HAP-1 (cell line): Measurements from ENCODE around the gene TMEM253.

ENCODE experiments used
- DNase-seq, 2 experiments: peaks; one replicate each; pipeline ENCODE4 v3.0.0-alpha.2; 2016 to 2020; ENCODE audit warnings: low spot score in 2 of 2
- H3K27me3 ChIP-seq: fragments of 250-450 bp; sonication (Bioruptor Pico); 2 replicates; pipeline ENCODE4 v1.5.1; 2020; ENCODE audit warnings: low read depth, mild to moderate bottlenecking, moderate library complexity
- H3K36me3 ChIP-seq: fragments of 250-450 bp; sonication (Bioruptor Pico); replicated peaks from 2 replicates; pipeline ENCODE4 v1.5.1; 2020; ENCODE audit warnings: mild to moderate bottlenecking
- H3K4me1 ChIP-seq: fragments of 250-450 bp; sonication (Bioruptor Pico); 2 replicates; pipeline ENCODE4 v1.5.1; 2020; ENCODE audit warnings: mild to moderate bottlenecking
- H3K4me3 ChIP-seq: fragments of 250-450 bp; sonication (Bioruptor Pico); 2 replicates; pipeline ENCODE4 v1.5.1; 2020; ENCODE audit warnings: mild to moderate bottlenecking, moderate library complexity
- H3K9me3 ChIP-seq: fragments of 250-450 bp; sonication (Bioruptor Pico); 2 replicates; pipeline ENCODE4 v1.5.1; 2020; ENCODE audit warnings: mild to moderate bottlenecking, moderate library complexity
- in situ Hi-C: fragments of 300-500 bp; cut with MboI; formaldehyde crosslinking; loops from 3 replicates; pipeline ENCODE4 v1.14.3; 2020; ENCODE audit warnings: low sequenced_read_pairs, inconsistent platforms, mixed read lengths

The TMEM253 gene

DNA sequence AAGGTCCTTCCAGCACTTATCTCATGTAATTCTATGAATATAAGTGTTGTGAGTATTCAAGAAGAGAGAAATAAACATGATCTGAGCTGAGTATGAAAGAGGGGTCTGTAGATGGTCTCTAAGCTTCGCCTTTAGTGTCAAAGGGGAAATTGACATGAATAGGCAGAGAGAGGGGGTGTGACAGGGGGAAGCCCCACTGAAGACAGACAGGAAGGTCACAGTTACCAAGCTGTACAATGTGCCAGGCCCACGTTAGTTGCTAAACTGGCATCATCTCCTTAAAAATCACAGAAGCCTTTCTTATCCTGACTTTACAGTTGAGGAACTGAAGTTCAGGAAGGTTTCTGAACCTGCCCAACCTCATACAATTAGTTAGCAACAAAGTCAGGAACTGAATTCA is 23.2 kb upstream of the TMEM253 start:
- Histone ChIP-seq H3K9me3 (no peaks in the 10 kb centered on the region), H3K27me3 (no peaks in the 10 kb centered on the region), H3K36me3 (peaks cover 10% of the 10 kb centered on the region), H3K4me1 (no peaks in the 10 kb centered on the region), H3K4me3 (no peak overlapping the region)
- in situ Hi-C loops, result loop anchor here (25.0 kb wide), 1 partner anchor 740 kb away; the partner anchor contains the start of genes CCNB1IP1 and PARP2
- DNase-seq, result no peak

DNA sequence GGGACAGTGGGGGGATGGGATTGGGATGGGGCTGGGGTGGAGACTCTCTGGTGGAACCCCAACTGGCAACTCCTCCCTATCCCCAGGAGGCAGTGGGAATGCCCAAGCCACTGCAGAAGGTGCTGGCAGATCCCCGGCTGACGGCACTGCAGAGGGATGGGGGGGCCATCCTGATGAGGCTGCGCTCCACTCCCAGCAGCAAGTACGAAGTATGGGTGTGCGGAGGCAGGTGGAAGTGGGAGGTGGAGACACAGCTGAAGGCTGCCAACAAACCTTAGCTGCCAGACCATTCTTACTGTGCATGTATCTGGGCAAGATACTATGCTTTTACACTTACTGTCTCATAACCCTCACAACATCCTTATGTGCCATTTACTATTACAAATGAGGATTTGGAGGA is 22.6 kb upstream of the TMEM253 start:
- peaks cover 10% of the 10 kb centered on the region for H3K36me3 ChIP-seq

DNA sequence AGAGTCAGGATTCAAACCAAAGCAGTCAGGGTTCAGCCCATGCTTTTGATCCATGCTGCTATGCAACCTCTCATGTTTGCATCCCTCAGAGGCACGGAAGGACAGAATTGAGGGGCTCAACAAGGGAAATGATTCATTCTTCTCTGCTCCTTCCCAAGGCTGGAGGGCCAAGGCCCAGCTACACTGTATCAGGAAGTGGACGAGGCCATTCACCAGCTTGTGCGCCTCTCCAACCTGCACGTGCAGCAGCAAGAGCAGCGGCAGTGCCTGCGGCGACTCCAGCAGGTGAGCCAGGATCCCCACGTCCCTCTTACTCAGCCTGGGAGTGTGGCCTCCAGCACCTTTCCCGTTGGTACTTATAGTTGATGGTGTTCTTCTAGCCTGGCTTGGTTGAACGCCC is 22.1 kb upstream of the TMEM253 start:
- no peaks in the 10 kb centered on the region for H3K4me1 ChIP-seq
- no peaks in the 10 kb centered on the region for H3K27me3 ChIP-seq
- in situ Hi-C loops, result loop anchor here (25.0 kb wide), 1 partner anchor 741 kb away; the partner anchor contains the start of genes CCNB1IP1 and PARP2
- H3K4me3 ChIP-seq, result no peak overlapping the region
- peaks cover 10% of the 10 kb centered on the region for H3K36me3 ChIP-seq
- no peaks in the 10 kb centered on the region for H3K9me3 ChIP-seq
- DNase-seq, result no peak

More for the DNA sequence above, 22.6 kb upstream of the TMEM253 start:
- Histone ChIP-seq H3K9me3 (no peaks in the 10 kb centered on the region), H3K4me1 (no peaks in the 10 kb centered on the region), H3K4me3 (no peak overlapping the region), H3K27me3 (no peaks in the 10 kb centered on the region)
- DNase-seq, result no peak
- in situ Hi-C loops, result loop anchor here (25.0 kb wide), 1 partner anchor 741 kb away; the partner anchor contains the start of genes CCNB1IP1 and PARP2

DNA sequence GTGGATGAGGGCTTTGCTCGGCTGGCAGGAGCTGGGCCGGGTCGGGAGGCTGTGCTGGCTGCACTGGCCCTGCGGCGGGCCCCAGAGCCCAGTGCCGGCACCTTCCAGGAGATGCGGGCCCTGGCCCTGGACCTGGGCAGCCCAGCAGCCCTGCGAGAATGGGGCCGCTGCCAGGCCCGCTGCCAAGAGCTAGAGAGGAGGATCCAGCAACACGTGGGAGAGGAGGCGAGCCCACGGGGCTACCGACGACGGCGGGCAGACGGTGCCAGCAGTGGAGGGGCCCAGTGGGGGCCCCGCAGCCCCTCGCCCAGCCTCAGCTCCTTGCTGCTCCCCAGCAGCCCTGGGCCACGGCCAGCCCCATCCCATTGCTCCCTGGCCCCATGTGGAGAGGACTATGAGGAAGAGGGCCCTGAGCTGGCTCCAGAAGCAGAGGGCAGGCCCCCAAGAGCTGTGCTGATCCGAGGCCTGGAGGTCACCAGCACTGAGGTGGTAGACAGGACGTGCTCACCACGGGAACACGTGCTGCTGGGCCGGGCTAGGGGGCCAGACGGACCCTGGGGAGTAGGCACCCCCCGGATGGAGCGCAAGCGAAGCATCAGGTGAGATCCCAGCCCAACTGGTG is 19.2 kb upstream of the TMEM253 start:
- no peaks in the 10 kb centered on the region for H3K27me3 ChIP-seq
- H3K9me3 ChIP-seq, result no peaks in the 10 kb centered on the region
- H3K4me3 ChIP-seq, result no peak overlapping the region
- H3K36me3 ChIP-seq, result peaks cover 14% of the 10 kb centered on the region
- no peak for DNase-seq
- in situ Hi-C loops, result loop anchor here (25.0 kb wide), 1 partner anchor 744 kb away; the partner anchor contains the start of genes CCNB1IP1 and PARP2
- no peaks in the 10 kb centered on the region for H3K4me1 ChIP-seq

DNA sequence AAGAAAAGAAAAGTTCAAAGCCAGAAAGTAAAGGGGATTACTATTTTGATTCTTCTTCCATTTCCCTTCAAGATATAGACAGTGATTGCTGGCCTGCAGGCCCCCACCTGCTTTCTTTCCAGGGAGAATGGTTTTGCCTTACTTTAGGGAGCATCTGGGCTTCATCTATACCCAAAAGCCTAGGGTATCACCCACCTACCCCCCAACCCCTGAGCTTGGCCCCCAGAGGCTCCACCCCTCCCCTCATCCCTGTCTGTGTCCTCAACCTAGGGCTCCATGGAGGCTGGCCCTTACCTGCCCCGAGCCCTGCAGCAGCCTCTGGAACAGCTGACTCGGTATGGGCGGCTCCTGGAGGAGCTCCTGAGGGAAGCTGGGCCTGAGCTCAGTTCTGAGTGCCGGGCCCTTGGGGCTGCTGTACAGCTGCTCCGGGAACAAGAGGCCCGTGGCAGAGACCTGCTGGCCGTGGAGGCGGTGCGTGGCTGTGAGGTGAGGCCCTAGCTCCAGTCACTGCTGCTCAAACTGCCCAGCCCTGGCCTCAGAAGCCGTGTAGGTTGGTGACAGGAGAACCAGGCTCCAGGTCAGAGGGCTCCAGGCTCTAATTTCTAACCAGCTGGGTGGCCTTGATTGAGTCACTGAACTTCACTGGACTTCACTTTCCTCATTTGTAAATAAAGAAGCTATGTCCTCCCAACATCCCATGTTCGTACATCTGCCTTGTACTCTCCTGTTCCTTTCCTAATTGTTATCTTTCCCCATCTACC is 17.1 kb upstream of the TMEM253 start:
- H3K27me3 ChIP-seq, result no peaks in the 10 kb centered on the region
- no peak for DNase-seq
- H3K9me3 ChIP-seq, result no peaks in the 10 kb centered on the region
- H3K4me1 ChIP-seq, result no peaks in the 10 kb centered on the region
- H3K4me3 ChIP-seq, result no peak overlapping the region
- peaks cover 15% of the 10 kb centered on the region for H3K36me3 ChIP-seq
- in situ Hi-C loops, result loop anchor here (25.0 kb wide), 1 partner anchor 746 kb away; the partner anchor contains the start of genes CCNB1IP1 and PARP2

DNA sequence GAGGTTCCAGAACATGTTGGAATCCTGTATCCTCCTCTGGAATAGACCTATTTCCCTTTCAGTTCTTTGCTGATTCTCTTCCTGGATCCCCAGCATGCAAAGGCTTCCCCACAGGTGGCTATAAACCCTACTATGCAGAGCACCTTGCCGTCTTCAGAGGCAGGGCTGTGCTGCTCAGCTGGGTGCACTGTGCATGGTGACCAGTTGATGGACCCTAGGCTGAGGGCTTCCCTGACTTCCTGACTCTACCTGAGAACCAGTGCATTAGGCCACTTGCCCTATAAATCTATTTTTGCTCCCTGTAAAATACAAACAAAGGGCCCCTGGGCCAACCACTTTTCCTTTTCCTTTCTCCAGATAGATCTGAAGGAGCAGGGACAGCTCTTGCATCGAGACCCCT is 16.5 kb upstream of the TMEM253 start:
- Histone ChIP-seq H3K9me3 (no peaks in the 10 kb centered on the region), H3K36me3 (peaks cover 19% of the 10 kb centered on the region)
- in situ Hi-C loops, result loop anchor here (25.0 kb wide), 1 partner anchor 747 kb away; the partner anchor contains the start of genes CCNB1IP1 and PARP2

DNA sequence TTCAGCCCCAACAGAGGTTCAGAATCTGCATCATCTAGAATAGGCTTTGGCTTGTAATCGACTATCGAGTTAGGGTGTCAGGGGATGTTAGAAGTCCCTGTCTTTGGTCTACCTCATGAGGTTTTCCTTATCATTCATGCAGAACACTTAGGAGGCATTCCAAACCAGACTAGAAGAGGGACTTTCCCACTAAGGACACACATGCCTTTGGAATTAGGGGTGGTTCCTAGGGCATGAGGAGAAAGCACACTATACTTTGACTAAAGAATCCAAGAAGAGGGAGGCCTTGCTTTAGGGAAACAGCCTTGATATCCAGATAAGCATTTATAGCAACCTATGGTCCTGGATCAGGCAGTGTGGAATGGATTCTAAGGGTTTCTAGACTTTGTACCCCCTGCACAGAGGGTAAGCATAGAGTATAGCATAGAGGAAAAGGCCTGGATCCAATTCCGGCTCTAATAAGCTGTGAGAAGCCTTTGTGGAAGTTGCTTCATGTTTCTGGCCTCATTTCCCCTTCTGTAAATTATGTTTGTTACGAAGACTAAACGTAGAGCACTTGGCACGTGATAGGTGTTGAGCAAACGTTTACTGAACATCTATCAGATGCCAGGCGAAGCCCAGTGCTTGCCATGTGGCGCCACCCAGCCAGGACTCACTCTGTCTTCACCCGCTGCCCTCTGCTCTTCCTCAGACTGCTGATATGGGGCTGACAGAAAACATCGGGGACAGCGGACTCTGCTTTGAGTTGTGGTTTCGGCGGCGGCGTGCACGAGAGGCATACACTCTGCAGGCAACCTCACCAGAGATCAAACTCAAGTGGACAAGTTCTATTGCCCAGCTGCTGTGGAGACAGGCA is 15.6 kb upstream of the TMEM253 start:
- no peaks in the 10 kb centered on the region for H3K4me1 ChIP-seq
- H3K4me3 ChIP-seq, result no peak overlapping the region
- peaks cover 24% of the 10 kb centered on the region for H3K36me3 ChIP-seq
- H3K9me3 ChIP-seq, result no peaks in the 10 kb centered on the region
- no peaks in the 10 kb centered on the region for H3K27me3 ChIP-seq
- DNase-seq, result no peak
- in situ Hi-C loops, result loop anchor here (25.0 kb wide), 1 partner anchor 748 kb away; the partner anchor contains the start of genes CCNB1IP1 and PARP2

More for the DNA sequence above, 16.5 kb upstream of the TMEM253 start:
- Histone ChIP-seq H3K27me3 (no peaks in the 10 kb centered on the region), H3K4me3 (no peak overlapping the region), H3K4me1 (no peaks in the 10 kb centered on the region)
- DNase-seq, result no peak

DNA sequence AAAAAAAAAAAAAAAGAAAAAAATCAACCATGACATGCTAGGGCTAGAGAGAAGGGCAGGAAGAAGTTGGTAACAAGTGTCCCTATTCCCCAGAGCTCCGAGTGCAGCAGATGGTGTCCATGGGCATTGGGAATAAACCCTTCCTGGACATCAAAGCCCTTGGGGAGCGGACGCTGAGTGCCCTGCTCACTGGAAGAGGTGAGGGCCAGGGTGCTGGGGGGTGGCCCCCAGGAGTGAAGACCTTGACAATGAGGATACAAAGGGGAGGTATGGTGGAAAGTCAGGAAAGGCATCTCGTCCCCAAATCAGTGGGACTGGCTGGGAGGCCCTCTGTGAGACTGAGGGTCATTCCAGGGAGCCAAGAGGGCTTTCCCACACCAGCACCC is 14.0 kb upstream of the TMEM253 start:
- no peak overlapping the region for H3K4me3 ChIP-seq
- H3K4me1 ChIP-seq, result no peaks in the 10 kb centered on the region
- H3K9me3 ChIP-seq, result no peaks in the 10 kb centered on the region
- H3K27me3 ChIP-seq, result no peaks in the 10 kb centered on the region
- H3K36me3 ChIP-seq, result peaks cover 41% of the 10 kb centered on the region
- no peak for DNase-seq
- in situ Hi-C loops, result loop anchor here (25.0 kb wide), 1 partner anchor 750 kb away; the partner anchor contains the start of genes CCNB1IP1 and PARP2

DNA sequence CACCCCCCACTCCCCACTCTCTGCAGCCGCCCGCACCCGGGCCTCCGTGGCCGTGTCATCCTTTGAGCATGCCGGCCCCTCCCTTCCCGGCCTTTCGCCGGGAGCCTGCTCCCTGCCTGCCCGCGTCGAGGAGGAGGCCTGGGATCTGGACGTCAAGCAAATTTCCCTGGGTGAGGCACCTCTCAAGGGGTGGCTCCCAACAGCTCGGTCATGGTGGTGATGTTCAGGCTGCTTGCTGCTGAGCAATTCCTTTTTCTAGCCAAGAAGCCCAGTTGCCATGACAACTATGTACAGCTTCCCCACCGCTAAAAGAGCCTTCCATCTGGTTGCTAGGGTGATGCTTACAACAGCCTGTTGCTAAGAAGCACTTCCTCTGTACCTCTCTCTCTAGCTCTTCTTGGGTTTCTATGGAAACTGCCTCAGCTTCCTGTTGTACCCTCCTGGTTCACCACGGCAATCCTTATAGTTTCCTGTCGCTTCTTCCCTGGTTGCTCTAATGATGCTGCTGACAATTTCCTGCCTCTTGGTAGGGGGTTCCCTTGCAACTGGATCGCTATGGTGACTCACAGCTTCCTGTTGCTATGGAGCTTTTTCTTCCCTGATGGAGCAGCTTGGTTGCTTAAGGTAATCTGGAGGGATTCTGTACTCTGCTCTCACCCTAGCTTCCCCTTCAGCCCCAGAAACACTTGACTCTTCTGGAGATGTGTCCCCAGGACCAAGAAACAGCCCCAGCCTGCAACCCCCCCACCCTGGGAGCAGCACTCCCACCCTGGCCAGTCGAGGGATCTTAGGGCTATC is 13.4 kb upstream of the TMEM253 start:
- Histone ChIP-seq H3K36me3 (peaks cover 47% of the 10 kb centered on the region), H3K27me3 (no peaks in the 10 kb centered on the region), H3K4me3 (no peak overlapping the region), H3K9me3 (no peaks in the 10 kb centered on the region), H3K4me1 (no peaks in the 10 kb centered on the region)
- in situ Hi-C loops, result loop anchor here (25.0 kb wide), 1 partner anchor 750 kb away; the partner anchor contains the start of genes CCNB1IP1 and PARP2
- DNase-seq, result no peak

DNA sequence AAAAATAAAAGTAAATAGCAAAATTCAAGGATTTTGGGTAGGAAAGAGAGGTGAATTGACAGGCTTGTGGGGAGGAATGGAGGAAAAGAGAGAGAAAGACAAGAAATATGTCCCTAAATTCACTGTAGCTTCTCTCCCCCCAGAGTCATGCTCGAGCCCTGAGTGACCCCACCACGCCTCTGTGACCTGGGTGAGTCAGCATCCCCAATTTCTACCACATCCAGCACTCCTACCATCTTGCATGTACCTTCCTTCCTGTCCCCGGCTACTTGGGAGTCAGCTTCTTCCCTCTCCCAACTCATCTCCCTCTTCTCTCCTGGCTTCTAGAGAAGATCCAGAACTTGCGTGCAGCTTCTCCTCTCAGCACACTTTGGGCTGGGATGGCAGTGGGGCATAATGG is 12.2 kb upstream of the TMEM253 start:
- H3K27me3 ChIP-seq, result no peaks in the 10 kb centered on the region
- no peak for DNase-seq
- no peak overlapping the region for H3K4me3 ChIP-seq
- in situ Hi-C loops, result loop anchor here (25.0 kb wide), 1 partner anchor 751 kb away; the partner anchor contains the start of genes CCNB1IP1 and PARP2
- H3K9me3 ChIP-seq, result no peaks in the 10 kb centered on the region
- H3K4me1 ChIP-seq, result peaks cover 4% of the 10 kb centered on the region
- H3K36me3 ChIP-seq, result peaks cover 54% of the 10 kb centered on the region

DNA sequence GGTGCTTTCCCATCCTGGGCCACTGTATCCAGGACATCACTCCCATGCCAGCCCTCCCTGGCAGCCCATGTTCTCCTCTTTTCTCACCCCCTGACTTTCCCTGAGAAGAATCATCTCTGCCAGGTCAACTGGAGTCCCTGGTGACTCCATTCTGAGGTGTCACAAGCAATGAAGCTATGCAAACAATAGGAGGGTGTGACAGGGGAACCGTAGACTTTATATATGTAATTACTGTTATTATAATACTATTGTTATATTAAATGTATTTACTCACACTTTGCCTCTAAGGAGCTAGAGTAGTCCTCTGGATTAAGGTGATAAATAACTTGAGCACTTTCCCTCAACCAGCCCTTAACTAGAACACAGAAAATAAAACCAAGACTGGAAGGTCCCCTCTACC is 11.6 kb upstream of the TMEM253 start:
- Histone ChIP-seq H3K27me3 (no peaks in the 10 kb centered on the region), H3K9me3 (no peaks in the 10 kb centered on the region), H3K4me3 (no peak overlapping the region), H3K4me1 (peaks cover 10% of the 10 kb centered on the region), H3K36me3 (peaks cover 49% of the 10 kb centered on the region)
- no peak for DNase-seq
- in situ Hi-C loops, result loop anchor here (25.0 kb wide), 1 partner anchor 752 kb away; the partner anchor contains the start of genes CCNB1IP1 and PARP2

DNA sequence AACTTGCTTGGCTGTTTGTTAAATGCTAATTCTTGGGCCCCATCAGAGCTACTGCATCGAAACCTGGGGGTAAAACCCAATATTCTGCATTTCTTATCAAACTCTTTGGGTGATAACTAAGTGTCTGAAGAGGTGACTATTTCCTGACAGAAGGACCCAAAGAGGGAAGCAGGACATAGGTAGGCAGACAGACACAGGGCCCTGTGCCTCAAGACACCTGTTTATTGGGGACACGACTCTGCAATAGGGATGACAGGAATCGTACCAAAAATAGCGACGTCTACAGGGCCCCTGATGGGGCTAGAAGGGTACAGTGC is 11.0 kb upstream of the TMEM253 start:
- in situ Hi-C loops, result loop anchor here (25.0 kb wide), 1 partner anchor 753 kb away; the partner anchor contains the start of genes CCNB1IP1 and PARP2
- no peak overlapping the region for H3K4me3 ChIP-seq

More for the DNA sequence above, 11.0 kb upstream of the TMEM253 start:
- Histone ChIP-seq H3K9me3 (no peaks in the 10 kb centered on the region), H3K36me3 (peaks cover 47% of the 10 kb centered on the region), H3K4me1 (peaks cover 12% of the 10 kb centered on the region), H3K27me3 (no peaks in the 10 kb centered on the region)
- DNase-seq, result no peak
